H9 (cell line): ENCODE data around the gene PATE1. TPM values are rescaled to one million over a fixed set of nuclear protein-coding genes. Genes with fewer than 3 reads are reported as not detected.

ENCODE experiments used
- DNase-seq: peaks from one replicate; pipeline ENCODE4 v3.0.0-alpha.2; 2017
- H2AFZ ChIP-seq: one replicate; pipeline ENCODE4 v1.6.1; 2013; ENCODE audit warnings: mild to moderate bottlenecking, low read length, control low read depth, moderate library complexity
- H2AK5ac ChIP-seq: 2 replicates; pipeline ENCODE4 v1.6.1; 2013; ENCODE audit warnings: low read length, control low read depth, mixed read lengths; ENCODE audit not compliant: insufficient read length
- H2BK120ac ChIP-seq: one replicate; pipeline ENCODE4 v1.6.1; 2013; ENCODE audit warnings: low read depth, mild to moderate bottlenecking, low read length, control low read depth, inconsistent platforms; ENCODE audit not compliant: poor library complexity, severe bottlenecking
- H2BK12ac ChIP-seq: 2 replicates; pipeline ENCODE4 v1.6.1; 2013; ENCODE audit warnings: low read length, control low read depth, mixed read lengths, low read depth; ENCODE audit not compliant: insufficient read length
- H2BK15ac ChIP-seq: 2 replicates; pipeline ENCODE4 v1.6.1; 2013; ENCODE audit warnings: low read depth, low read length, control low read depth
- H2BK20ac ChIP-seq: one replicate; pipeline ENCODE4 v1.6.1; 2013; ENCODE audit warnings: low read depth, mild to moderate bottlenecking, low read length, control low read depth, inconsistent platforms; ENCODE audit not compliant: poor library complexity, severe bottlenecking
- H2BK5ac ChIP-seq: 2 replicates; pipeline ENCODE4 v1.6.1; 2013; ENCODE audit warnings: low read length, control low read depth, mixed read lengths; ENCODE audit not compliant: insufficient read length
- H3K14ac ChIP-seq: 2 replicates; pipeline ENCODE4 v1.6.1; 2013; ENCODE audit warnings: low read length, control low read depth; ENCODE audit not compliant: insufficient read depth
- H3K18ac ChIP-seq: 2 replicates; pipeline ENCODE4 v1.6.1; 2013; ENCODE audit warnings: low read depth, mild to moderate bottlenecking, mixed read lengths, low read length, control low read depth; ENCODE audit not compliant: insufficient read length
- H3K23ac ChIP-seq: 2 replicates; pipeline ENCODE4 v1.6.1; 2013; ENCODE audit warnings: low read length, control low read depth, mixed read lengths, low read depth; ENCODE audit not compliant: insufficient read length
- H3K23me2 ChIP-seq: 2 replicates; pipeline ENCODE4 v1.6.1; 2013; ENCODE audit warnings: low read depth, mild to moderate bottlenecking, mixed read lengths, low read length, control low read depth; ENCODE audit not compliant: insufficient read length, poor library complexity, severe bottlenecking
- H3K27ac ChIP-seq: 2 replicates; pipeline ENCODE4 v1.5.1; 2013; ENCODE audit warnings: low read length, control low read depth, mixed read lengths, low read depth; ENCODE audit not compliant: insufficient read length
- H3K27me3 ChIP-seq: 2 replicates; pipeline ENCODE4 v1.6.1; 2013; ENCODE audit warnings: low read length, control low read depth, inconsistent platforms; ENCODE audit not compliant: insufficient read depth
- H3K4ac ChIP-seq: 2 replicates; pipeline ENCODE4 v1.6.1; 2013; ENCODE audit warnings: low read depth, mild to moderate bottlenecking, control low read depth, inconsistent platforms, low read length, moderate library complexity
- H3K4me1 ChIP-seq: 2 replicates; pipeline ENCODE4 v1.6.1; 2013; ENCODE audit warnings: low read length, control low read depth, inconsistent platforms; ENCODE audit not compliant: insufficient read depth
- H3K4me2 ChIP-seq: 2 replicates; pipeline ENCODE4 v1.6.1; 2013; ENCODE audit warnings: low read length, control low read depth, mixed read lengths; ENCODE audit not compliant: insufficient read length, insufficient read depth
- H3K56ac ChIP-seq: 2 replicates; pipeline ENCODE4 v1.6.1; 2013; ENCODE audit warnings: low read depth, mild to moderate bottlenecking, mixed read lengths, low read length, control low read depth; ENCODE audit not compliant: insufficient read length
- H3K79me1 ChIP-seq: 2 replicates; pipeline ENCODE4 v1.6.1; 2013; ENCODE audit warnings: low read depth, mild to moderate bottlenecking, moderate library complexity, low read length, control low read depth, inconsistent platforms; ENCODE audit not compliant: insufficient read depth, poor library complexity, severe bottlenecking
- H3K79me2 ChIP-seq: 2 replicates; pipeline ENCODE4 v1.6.1; 2013; ENCODE audit warnings: low read length, control low read depth, inconsistent platforms; ENCODE audit not compliant: insufficient read depth
- H3K9ac ChIP-seq: 2 replicates; pipeline ENCODE4 v1.6.1; 2013; ENCODE audit warnings: low read length, control low read depth, mixed read lengths; ENCODE audit not compliant: insufficient read length; ENCODE audit errors: extremely low read depth
- H3K9me3 ChIP-seq: one replicate; pipeline ENCODE4 v1.6.1; 2013; ENCODE audit warnings: low read depth, low read length, inconsistent platforms; ENCODE audit not compliant: control insufficient read depth
- H3T11ph ChIP-seq: one replicate; pipeline ENCODE4 v1.6.1; 2013; ENCODE audit warnings: mild to moderate bottlenecking, low read length, control low read depth, inconsistent platforms
- H4K20me1 ChIP-seq: one replicate; pipeline ENCODE4 v1.6.1; 2013; ENCODE audit not compliant: control insufficient read depth, insufficient read length, insufficient read depth
- H4K5ac ChIP-seq: 2 replicates; pipeline ENCODE4 v1.6.1; 2013; ENCODE audit warnings: low read depth, mild to moderate bottlenecking, mixed read lengths, low read length, control low read depth; ENCODE audit not compliant: insufficient read length
- H4K8ac ChIP-seq: replicated peaks from 2 replicates; pipeline ENCODE4 v1.6.1; 2013; ENCODE audit warnings: low read length, control low read depth, mixed read lengths, low read depth; ENCODE audit not compliant: insufficient read length
- H4K91ac ChIP-seq: 2 replicates; pipeline ENCODE4 v1.6.1; 2013; ENCODE audit warnings: low read depth, mild to moderate bottlenecking, moderate library complexity, mixed read lengths, low read length, control low read depth; ENCODE audit not compliant: insufficient read length
- H3K27ac Mint-ChIP-seq, 3 experiments: 2 replicates in 2 of 3; 3 replicates in 1 of 3; pipeline ENCODE4 v1.8.0; 2020 to 2021; ENCODE audit warnings: mixed read lengths in 3 of 3, mild to moderate bottlenecking in 1 of 3, moderate library complexity in 1 of 3
- H3K27me3 Mint-ChIP-seq: 2 replicates; pipeline ENCODE4 v1.8.0; 2021; ENCODE audit warnings: low read depth, mild to moderate bottlenecking, moderate library complexity, mixed read lengths
- H3K36me3 Mint-ChIP-seq, 3 experiments: 2 replicates in 2 of 3; 3 replicates in 1 of 3; pipeline ENCODE4 v1.8.0; 2020 to 2021; ENCODE audit warnings: low read depth in 3 of 3, mixed read lengths in 3 of 3; ENCODE audit not compliant: insufficient read depth in 1 of 3
- H3K4me1 Mint-ChIP-seq, 2 experiments: 2 replicates each; pipeline ENCODE4 v1.8.0; 2020; ENCODE audit warnings: mixed read lengths in 2 of 2
- H3K4me3 Mint-ChIP-seq, 2 experiments: 2 replicates in 1 of 2; 3 replicates in 1 of 2; pipeline ENCODE4 v1.8.0; 2020 to 2021; ENCODE audit warnings: mild to moderate bottlenecking in 2 of 2, mixed read lengths in 2 of 2, moderate library complexity in 1 of 2
- H3K9me3 Mint-ChIP-seq, 2 experiments: 2 replicates in 1 of 2; 3 replicates in 1 of 2; pipeline ENCODE4 v1.8.0; 2020; ENCODE audit warnings: mild to moderate bottlenecking in 2 of 2, mixed read lengths in 2 of 2, moderate library complexity in 1 of 2
- CTCF ChIP-seq: fragments of 200-600 bp; sonication (generic); conservative IDR thresholded peaks from 3 replicates; pipeline ENCODE4 v1.8.0; 2021; ENCODE audit warnings: antibody characterized with exemption, mild to moderate bottlenecking
- WGBS: extraction: QIAGEN DNeasy Blood & Tissue Kit; methylation state at CpG from one replicate; pipeline ENCODE4 v1.1.7; 2013; ENCODE audit warnings: missing lambda C conversion rate, low lambda C conversion rate, mixed read lengths; ENCODE audit not compliant: insufficient read length; ENCODE audit errors: extremely low coverage; 5-methylcytosine and 5-hydroxymethylcytosine counted together
- total RNA-seq: library from RNA; stranded (reverse); gene quantifications from 2 replicates; pipeline ENCODE4 v1.2.1, GENCODE V29; 2021

PATE1 gene
- total RNA-seq, 1 experiment from 2014 or later = not detected

DNA sequence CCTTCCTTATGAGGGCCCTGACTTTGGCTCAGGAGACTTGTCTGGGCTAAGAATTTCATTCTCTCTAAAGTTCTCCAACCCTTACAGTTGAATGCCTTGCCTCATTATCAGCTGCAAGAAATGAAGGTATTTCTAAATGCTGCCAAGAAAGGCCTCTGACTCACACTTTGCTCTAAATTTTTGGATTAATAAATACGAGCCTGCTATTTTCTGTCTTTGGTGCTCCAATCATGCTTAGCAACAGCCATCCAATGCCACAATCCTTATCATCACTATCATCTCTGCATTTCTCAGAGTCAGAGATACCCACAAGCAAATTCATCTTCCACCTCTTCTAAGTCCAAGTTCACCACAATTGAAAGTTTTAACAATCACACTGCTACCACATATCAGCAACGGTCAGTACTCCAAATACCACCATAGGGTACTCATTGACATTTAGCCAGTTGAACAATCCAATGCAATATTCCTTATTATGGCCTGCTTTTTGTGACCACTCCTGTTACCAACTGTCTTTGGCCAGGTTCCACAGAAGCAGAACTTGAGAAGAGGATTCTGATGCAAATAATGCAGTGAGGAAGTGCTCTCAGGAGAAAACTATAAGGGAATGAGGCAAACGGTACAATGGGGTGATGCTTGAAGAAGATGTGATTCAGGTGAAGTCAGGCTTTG lies 26.9 kb downstream of the PATE1 start:
- no peaks in the 10 kb centered on the region for H3K79me1 ChIP-seq
- TF ChIP-seq CTCF = no peak
- H2BK120ac ChIP-seq = no peak overlapping the region
- no peaks in the 10 kb centered on the region for H3K23me2 ChIP-seq
- no peak overlapping the region for H3K27ac Mint-ChIP-seq
- no peak overlapping the region for H3K14ac ChIP-seq
- no peak overlapping the region for H3K4me3 Mint-ChIP-seq
- no peak overlapping the region for H2BK12ac ChIP-seq
- no CpG with 5 or more reads among the region's 3 CpGs for WGBS
- peaks cover 11% of the 10 kb centered on the region for H3K27me3 Mint-ChIP-seq
- H4K20me1 ChIP-seq = no peaks in the 10 kb centered on the region
- H3K9me3 ChIP-seq = no peaks in the 10 kb centered on the region
- H3K36me3 Mint-ChIP-seq = no peaks in the 10 kb centered on the region
- H2BK5ac ChIP-seq = no peak overlapping the region
- no peaks in the 10 kb centered on the region for H3K79me2 ChIP-seq
- no peak overlapping the region for H3T11ph ChIP-seq
- H3K9ac ChIP-seq = no peak overlapping the region
- H2BK20ac ChIP-seq = no peak overlapping the region
- H2BK15ac ChIP-seq = no peak overlapping the region
- no peak for DNase-seq
- no peak overlapping the region for H3K23ac ChIP-seq
- H4K5ac ChIP-seq = no peak overlapping the region
- no peak overlapping the region for H3K4me2 ChIP-seq
- H3K27ac ChIP-seq = no peak overlapping the region
- no peak overlapping the region for H2AFZ ChIP-seq
- H2AK5ac ChIP-seq = no peak overlapping the region
- H3K4me1 ChIP-seq = 0 out of 2 replicates have a peak, but pooled peaks cover 2% of the 10 kb centered on the region
- no peak overlapping the region for H3K18ac ChIP-seq
- H4K91ac ChIP-seq = no peak overlapping the region
- H3K27me3 ChIP-seq = no peaks in the 10 kb centered on the region
- no peaks in the 10 kb centered on the region for H3K9me3 Mint-ChIP-seq
- no peak overlapping the region for H3K56ac ChIP-seq
- no peak overlapping the region for H3K4ac ChIP-seq
- no peaks in the 10 kb centered on the region for H3K4me1 Mint-ChIP-seq
- H4K8ac ChIP-seq = no peak overlapping the region
